ENCODE data around the gene ST3GAL3. TPM values are rescaled to one million over a fixed set of nuclear protein-coding genes. Genes with fewer than 3 reads are reported as not detected.
A peak's percentile ranks its signal among the peaks of the same experiment; 100 is the strongest.

ST3GAL3 gene
- total RNA-seq, 4 donors from 2014 or later, result 30.2 to 41.4 (median 33.2) TPM

GRCh38 chr1:43932786-43933385 is 225.6 kb downstream of the ST3GAL3 start:
- 37 to 67% methylated on average over 3 to 6 of the region's 8 CpGs for WGBS, 2 donors (ENCODE audit: low coverage in 1 of 2)
- H3K27ac ChIP-seq, result peak overlapping the region in 2 of 4 donors; percentile 39 to 61
- H3K4me3 ChIP-seq, result peak overlapping the region; percentile 17 to 51
- H3K4me1 ChIP-seq, result peaks cover 0 to 43% (median 20%) of the 10 kb centered on the region in 3 donors
- H3K27me3 ChIP-seq, result peaks cover 12% of the 10 kb centered on the region
- no peaks in the 10 kb centered on the region for H3K9me3 ChIP-seq
- no peak for ATAC-seq
- TF ChIP-seq POLR2A (IDR thresholded peaks at IDR 0.05) (no peak), CTCF (IDR thresholded peaks at IDR 0.05) (no peak), POLR2AphosphoS5 (IDR thresholded peaks at IDR 0.05) (no peak), EP300 (IDR thresholded peaks at IDR 0.05) (no peak)
- H3K36me3 ChIP-seq, result peaks cover 0 to 18% of the 10 kb centered on the region in 2 donors

- TF ChIP-seq CTCF (IDR thresholded peaks at IDR 0.05) (no peak), POLR2AphosphoS5 (IDR thresholded peaks at IDR 0.05) (no peak), POLR2A (IDR thresholded peaks at IDR 0.05) (no peak), EP300 (IDR thresholded peaks at IDR 0.05) (no peak)
- no peak for ATAC-seq
- WGBS, 2 donors (ENCODE audit: low coverage in 1 of 2), result 0 to 8% methylated on average over 2 to 8 of the region's 42 CpGs
- Histone ChIP-seq H3K4me3 (peak within 1 kb of the TSS; percentile 17 to 51), H3K27me3 (peaks cover 12% of the 10 kb centered on the region), H3K9me3 (no peaks in the 10 kb centered on the region), H3K36me3 (peaks cover 0 to 18% of the 10 kb centered on the region in 2 donors), H3K27ac (peak within 1 kb of the TSS in 2 of 4 donors; percentile 39 to 61), H3K4me1 (peaks cover 0 to 43% (median 20%) of the 10 kb centered on the region in 3 donors)
Measured at GRCh38 chr1:43933386-43934100, 226.2 kb downstream of the ST3GAL3 start, which contains the start of gene ARTN. Gene ARTN (plus strand): TSS chr1:43933801. CDS start chr1:43935657, 1,856 bp downstream.

- H3K27me3 ChIP-seq, result peaks cover 12% of the 10 kb centered on the region
- WGBS, 2 donors (ENCODE audit: low coverage in 1 of 2), result 0 to 19% methylated on average over 1 to 3 of the region's 13 CpGs
- H3K36me3 ChIP-seq, result peaks cover 0 to 18% of the 10 kb centered on the region in 2 donors
- peak; percentile 46 for ATAC-seq
- peaks cover 0 to 43% (median 20%) of the 10 kb centered on the region in 3 donors for H3K4me1 ChIP-seq
- peak overlapping the region in 2 of 4 donors; percentile 39 to 61 for H3K27ac ChIP-seq
- no peaks in the 10 kb centered on the region for H3K9me3 ChIP-seq
- TF ChIP-seq POLR2AphosphoS5 (IDR thresholded peaks at IDR 0.05), result no peak
- TF ChIP-seq CTCF (IDR thresholded peaks at IDR 0.05), result peak in 3 of 4 experiments; percentile 91 to 94 (median 94)
- H3K4me3 ChIP-seq, result peak overlapping the region in 1 of 2 donors; percentile 51
Measured at GRCh38 chr1:43934101-43934985, 227.0 kb downstream of the ST3GAL3 start.

- 21 to 69% methylated on average over 3 of the region's 5 CpGs for WGBS, 2 donors (ENCODE audit: low coverage in 1 of 2)
- no peak for ATAC-seq
- TF ChIP-seq POLR2AphosphoS5 (IDR thresholded peaks at IDR 0.05) (no peak), CTCF (IDR thresholded peaks at IDR 0.05) (peak in 1 of 4 experiments; percentile 5)
Measured at GRCh38 chr1:43934986-43935324, 227.6 kb downstream of the ST3GAL3 start.

More at GRCh38 chr1:43934986-43935324, 227.6 kb downstream of the ST3GAL3 start:
- H3K27me3 ChIP-seq, result peaks cover 12% of the 10 kb centered on the region
- H3K9me3 ChIP-seq, result no peaks in the 10 kb centered on the region
- H3K4me1 ChIP-seq, result peaks cover 0 to 43% (median 20%) of the 10 kb centered on the region in 3 donors
- peak overlapping the region in 2 of 4 donors; percentile 39 to 61 for H3K27ac ChIP-seq
- no peak overlapping the region for H3K4me3 ChIP-seq
- peaks cover 0 to 12% of the 10 kb centered on the region in 2 donors for H3K36me3 ChIP-seq
